Raji (cell line): ENCODE results near the gene PPP1R14C.

Source experiments
- POLR2A ChIP-seq: IDR thresholded peaks from 2 replicates; pipeline ENCODE4 v1.6.1; 2011; ENCODE audit warnings: low read depth, low read length, control low read depth; ENCODE audit not compliant: insufficient read depth

PPP1R14C gene

DNA sequence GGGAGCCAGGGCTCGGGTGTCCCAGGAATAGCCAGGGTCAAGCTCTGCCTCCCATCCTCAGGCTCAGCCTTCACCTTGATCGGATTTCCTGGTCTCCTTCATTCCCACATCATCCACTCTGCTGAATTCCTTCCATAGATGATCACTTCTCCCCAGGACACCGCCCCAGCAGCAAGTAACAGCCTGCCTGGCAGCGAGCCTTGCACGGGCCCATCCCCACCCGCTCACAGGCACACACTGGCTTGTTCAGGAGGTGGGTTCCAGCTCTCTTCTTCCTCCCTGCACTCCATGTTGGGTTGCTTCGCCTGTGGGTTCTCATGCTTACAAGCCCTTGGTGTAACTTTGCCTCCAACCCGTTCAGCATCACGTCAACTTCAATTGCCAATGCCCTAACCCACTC is 113.0 kb downstream of the PPP1R14C start:
- no peak for TF ChIP-seq POLR2A

DNA sequence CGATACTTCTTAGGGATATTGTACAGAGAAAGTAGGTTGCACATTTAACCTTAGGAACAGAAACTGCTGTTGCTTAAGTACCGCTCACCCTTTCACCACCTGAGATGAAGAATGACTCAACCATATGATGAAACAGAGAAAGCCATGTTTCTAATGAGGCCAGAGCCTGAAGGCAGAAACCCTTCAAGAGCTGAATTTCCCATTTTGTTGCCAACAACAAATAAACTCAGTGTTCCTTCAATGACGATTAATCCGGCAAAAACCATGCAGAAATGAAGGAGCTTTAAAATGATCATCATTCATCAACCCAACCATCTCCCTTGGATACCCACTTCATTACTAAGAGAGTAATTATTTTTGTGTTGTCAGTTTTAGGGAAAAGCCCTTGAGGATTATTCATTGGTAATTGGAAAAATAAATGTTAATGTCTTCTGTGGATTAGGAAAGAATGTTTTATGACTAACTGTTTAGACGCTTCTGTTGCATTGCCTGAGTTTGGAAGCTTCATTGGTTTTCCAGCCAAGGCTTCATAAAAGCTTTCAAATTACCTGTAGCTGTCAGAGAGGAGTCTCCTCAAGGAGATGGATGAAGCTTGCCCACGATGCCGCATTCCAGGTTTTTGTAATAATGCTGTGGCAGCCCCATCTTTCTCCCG is 113.9 kb downstream of the PPP1R14C start:
- TF ChIP-seq POLR2A = no peak

DNA sequence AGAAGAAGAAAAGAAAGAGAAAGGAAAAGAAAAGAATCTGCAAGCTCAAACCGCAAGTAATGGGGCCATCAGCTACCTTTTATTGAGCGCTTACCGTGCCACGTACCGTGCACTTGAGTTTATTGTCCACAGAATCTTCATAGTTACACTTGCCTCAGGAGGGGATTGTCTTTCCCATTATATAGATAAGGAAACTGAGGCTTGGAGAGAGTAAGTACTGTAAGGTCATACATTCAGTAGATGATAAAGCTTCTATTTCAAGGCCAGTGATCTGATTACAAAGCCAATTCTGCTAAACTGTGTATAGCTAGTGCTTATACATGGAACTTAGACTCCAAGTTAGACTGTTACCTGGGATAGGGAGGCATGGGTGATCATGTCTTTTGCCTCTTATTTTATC is 115.5 kb downstream of the PPP1R14C start:
- TF ChIP-seq POLR2A = no peak

DNA sequence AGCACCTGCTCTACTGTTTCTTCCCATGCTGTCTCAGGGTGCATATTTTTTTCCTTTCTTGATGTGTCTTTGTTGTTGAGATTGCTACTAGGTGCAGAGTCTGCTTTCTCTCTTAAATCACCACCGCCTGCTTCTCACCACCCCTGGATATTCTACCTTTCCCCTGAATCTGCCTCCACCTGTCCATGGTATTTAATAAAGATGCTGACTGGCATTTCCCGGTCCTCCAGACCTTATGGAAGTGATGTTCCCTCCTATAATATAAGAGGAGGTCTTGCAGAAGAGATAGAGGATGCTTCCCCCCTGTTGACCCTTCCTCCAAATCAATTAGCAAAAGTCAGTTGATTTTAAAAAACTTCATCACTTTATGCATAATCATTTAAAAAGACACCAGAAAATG is 118.1 kb downstream of the PPP1R14C start:
- TF ChIP-seq POLR2A = no peak

DNA sequence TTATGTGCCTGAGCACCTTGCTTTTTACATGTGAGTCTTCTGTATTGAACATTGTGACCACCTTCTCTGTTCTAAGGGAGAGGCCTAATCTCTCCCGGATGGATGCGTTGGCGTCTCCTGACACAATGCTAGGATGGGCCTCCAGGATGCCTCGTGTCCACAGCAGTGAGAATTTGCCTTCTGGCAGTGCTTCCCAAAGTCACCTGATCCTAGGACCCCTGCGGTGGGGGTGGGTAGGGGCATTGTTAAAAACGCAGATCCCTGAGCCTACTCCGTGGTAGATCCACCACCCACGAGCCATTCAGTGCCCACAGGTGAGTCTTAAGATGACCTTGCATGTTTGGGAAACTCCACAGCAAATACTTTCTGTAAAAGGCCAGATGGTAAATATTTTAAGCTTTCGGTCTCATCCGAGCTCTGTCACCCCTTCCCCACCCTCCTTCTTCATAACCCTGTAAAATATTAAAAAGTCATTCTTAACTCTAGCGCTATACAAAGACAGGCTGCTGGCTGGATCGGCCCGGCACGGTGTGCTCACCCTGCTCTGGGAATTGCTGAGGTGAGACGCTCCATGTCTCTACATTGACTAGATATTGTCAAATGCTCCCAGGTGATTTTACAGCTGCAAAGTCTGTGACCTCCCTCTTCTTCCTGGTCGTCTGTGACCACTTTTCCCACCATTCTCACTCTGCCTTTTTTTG is 119.3 kb downstream of the PPP1R14C start:
- no peak for TF ChIP-seq POLR2A

DNA sequence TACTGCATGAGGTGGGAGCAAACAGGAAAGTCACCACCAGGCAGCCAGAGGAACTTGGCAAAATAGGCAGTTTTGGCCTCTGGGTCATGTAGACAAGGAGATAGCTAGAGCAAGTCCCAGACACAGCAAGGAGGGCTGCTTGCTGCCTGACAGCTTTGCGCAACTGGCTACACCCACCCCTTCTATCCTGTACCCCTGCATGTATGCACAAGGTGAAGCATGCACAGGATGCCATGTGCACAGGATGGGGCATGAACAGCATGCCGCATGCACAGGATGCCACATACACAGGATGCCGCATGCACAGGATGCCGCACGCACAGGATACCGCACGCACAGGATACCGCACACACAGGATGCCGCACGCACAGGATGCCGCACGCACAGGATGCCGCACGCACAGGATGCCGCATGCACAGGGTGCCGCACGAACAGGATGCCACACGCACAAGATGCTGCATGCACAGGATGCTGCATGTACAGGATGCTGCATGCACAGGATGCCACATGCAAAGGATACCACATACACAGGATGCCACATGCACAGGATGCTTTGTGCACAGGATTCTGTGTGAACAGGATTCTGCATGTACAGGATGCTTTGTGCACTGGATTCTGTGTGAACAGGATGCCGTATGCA is 121.0 kb downstream of the PPP1R14C start:
- no peak for TF ChIP-seq POLR2A

DNA sequence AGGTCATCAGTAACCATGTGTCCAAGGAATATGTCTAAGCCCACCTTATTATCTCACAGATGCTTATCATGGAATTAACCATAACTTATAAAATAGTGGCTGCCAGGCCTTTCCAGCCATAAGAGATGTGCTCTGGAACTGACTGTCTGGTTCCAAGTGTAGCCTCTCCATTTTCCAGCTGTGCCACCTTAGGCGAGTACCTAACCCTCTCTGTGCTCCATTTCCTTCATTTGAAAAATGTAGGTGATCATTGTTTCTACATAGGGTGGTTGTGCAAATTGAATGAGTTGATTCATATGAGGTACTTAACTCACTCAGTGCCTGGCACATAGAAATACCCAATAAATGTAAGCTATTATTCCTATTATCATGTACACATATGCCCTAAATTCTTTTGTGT is 123.5 kb downstream of the PPP1R14C start:
- TF ChIP-seq POLR2A = no peak

DNA sequence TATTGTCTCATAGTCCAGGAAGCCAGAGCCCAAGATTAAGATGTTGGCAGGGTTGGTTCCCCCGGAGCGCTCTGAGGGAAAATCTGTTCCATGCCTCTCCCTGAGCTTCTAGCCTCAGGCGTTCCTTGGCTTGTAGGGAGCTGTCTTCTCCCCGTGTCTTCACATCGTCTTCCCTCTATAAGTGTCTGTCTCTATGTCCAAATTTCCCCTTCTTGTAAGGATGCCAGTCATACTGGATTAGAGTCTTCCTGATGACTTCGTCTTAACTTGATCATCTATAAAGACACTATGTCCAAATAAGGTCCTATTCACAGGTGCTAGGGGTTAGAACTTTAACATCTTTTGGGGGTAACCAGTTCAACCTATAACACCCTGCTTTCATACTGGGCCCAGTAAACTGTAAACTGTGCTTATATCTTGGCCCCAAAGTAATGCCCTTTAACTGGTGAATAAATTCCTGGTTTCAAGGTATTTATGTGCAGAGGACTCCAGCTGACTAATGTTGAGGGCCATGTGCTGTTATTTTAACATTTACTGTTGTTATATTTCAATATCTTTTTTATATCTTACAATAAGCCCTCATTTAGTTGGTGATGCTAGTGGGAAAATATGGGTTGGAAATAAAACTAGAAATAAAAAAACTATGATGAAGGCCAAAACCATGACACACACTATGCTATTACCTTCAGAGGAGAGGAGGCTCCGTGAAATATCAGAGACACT is 124.3 kb downstream of the PPP1R14C start:
- TF ChIP-seq POLR2A = no peak

DNA sequence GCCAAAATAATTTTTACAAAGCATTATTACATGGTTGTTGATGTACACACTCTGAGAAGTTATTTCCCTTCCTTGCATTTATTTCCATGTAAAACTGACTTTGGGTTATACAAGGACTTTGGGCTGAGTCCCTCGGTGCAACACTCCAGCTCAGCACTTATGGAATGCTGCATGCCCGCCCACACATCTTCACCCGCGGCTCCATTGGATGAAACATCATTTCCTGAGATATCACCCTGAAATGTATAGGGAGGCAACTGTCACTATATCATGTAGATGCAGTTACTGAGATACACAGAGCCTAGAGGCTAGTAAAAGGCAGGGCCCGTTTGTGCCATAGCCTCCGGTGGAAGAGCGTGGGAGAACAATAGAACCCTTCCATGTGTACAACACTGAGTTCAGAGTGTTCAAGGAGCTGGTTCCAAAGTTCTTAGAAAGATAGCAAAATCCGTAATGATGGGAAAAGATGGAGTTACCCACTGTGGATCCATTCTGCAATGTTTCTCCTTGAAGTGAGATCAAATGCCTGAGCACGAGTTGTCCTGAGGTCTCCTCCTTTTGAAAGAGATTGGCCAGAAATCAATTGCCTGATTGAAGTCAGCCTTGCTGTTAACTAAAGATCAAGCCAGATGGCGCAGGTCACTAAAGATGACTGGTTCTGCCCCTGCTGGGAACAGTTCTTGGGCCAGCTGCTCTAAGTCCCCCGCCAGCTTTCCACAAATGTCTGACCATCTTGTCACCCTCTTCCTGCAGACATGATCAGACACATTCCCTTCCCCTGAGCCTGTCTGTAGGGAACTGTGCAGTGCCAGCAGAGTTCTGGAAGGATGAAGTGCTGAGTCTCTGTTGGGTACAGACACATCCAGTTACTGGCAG is 125.1 kb downstream of the PPP1R14C start:
- TF ChIP-seq POLR2A = no peak

DNA sequence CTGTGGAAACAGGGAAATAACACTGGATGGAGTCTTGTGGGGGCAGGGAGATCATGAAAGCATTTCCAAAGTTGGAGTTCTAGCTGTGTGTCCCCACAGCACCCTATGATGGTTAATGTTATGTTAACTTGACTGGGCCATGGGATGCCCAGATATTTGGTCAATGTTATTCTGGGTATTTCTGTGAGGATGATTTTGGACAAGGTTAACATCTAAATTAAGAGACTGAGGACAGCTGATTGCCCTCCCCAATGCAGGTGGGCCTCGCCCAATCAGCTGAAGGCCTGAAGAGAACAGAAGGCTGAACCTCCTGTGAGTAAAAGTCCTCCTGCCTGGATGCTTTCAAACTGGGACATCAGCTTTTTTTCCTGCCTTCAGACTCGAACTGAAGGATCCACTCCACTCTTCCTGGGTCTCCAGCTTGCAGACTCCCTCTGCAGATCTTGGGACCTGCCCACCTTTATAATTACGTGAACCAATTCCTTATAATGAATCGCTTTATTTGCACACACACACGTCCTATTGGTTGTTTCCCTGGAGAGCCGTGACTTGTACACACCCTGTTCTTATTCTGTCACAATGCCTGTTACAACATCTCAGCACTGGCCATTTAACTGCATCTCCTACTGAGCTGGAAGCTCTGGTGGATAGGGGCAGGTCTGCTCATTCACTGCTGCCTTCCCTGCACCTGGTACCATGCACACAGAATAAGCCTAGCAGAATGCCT is 126.4 kb downstream of the PPP1R14C start:
- TF ChIP-seq POLR2A = no peak

DNA sequence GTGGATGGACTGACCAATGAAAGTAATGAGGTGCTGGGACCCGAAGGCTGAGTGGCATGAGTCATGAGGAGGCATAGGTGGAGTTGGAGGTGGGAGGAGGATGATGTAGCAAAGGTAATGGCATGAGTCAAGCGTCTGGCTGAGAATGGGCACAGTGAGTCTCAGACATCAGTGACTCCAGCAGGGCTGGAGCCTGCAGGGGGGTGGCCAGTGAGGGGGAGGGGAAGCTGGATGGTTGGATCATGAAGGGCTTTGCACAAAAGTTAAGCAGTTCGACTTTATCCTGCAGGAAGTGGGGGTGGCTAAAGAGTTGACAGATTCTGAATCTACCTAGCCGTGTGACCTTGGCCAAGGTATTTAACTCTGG is 127.0 kb downstream of the PPP1R14C start:
- no peak for TF ChIP-seq POLR2A

DNA sequence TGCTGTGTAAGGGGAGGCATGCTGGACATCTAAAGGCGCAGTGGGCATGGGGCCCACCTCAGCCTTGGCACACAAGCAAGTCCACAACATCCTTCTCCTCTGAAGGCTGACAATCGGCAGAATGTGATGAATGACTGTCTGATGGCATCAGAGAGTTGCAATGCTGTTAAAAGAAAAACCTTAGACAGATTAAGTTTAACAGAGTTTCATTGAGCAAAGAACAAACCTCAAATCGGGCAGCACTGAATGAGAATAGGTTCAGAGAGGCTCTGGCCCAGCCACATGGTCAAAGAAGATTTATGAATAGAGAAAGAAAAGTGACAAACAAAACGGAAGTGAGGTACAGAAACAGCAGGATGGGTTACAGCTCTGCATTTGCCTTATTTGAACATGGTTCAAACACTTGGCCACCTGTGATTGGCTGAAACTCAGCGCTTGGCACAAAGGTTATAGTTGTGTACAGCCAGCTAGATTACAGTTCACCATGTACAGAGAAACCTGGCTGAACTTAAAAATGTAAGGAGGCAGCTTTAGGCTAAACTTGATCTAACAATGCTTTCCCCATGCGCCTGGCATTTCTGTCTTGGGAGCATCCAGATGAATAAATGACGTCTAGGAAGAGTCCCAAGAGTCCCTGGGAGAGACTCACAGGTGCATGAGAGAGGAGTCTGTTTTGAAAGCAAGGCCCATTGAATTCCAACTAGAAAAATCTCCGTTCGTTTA is 127.6 kb downstream of the PPP1R14C start:
- no peak for TF ChIP-seq POLR2A

DNA sequence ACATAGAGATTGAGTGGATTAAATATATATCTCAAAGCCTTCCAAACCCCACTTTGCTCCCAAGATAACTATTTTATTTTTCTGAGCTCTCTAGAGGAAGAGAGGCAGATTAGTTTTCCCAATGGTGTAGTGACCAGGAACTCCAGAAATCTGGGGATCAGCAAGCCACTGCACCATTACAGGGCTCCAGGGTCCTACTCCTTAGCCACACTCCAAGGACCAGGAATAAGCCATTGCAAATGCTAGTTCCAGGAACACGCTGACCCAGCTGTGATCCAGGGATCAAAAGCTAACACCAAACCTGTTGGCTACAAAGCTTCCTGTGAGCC is 128.3 kb downstream of the PPP1R14C start:
- TF ChIP-seq POLR2A = no peak

DNA sequence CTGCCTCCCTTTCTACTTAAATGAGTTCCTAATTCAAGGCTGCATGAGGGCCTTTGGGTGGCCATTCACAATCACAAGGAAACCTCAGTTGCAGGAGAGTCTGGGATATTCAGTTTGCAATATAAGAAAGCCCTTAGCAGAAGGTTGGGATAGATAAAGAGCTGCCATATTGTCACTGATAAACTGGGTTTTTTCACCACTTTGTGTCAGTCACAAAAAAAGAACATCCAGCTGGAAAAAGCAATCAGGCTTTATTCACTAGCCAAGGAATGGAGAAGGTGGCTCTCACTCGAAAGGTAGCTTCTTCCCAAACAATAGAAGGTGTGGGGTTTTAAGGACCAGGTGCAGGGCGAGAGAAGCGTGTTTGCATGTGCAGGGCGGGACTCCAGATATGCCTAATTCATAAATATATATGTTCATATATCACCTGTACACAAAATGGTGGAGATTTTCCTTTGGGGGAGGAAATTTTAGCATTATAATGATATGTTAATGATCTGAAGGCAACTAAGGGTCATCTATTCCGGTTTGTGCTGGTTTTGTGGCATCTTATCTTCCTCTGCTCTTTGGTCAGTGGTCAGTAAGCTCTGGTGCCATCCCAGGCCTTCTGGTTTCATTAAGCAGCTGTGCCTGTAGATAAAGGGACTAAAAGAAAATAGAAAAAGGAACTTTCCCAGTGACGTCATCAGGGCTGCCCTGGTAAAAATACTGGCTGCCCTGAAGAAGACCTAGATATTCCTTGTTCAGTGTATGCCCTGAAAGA is 128.8 kb downstream of the PPP1R14C start:
- no peak for TF ChIP-seq POLR2A
